ENCODE data around the gene CCP110. TPM values are rescaled to one million over a fixed set of nuclear protein-coding genes. Genes with fewer than 3 reads are reported as not detected.
A peak's percentile ranks its signal among the peaks of the same experiment; 100 is the strongest.

Gene CCP110
- total and polyA plus RNA-seq, 2 of the 13 experiments (the other 11 are each of a cell fraction or from before 2014, with no cell fraction given), result 10.0 to 11.1 TPM

GRCh38 chr16:19523184-19523558 lies 571 bp upstream of the CCP110 start (continued):
- TF ChIP-seq ZNF574 (CRISPR knock-in tag; IDR thresholded peaks at IDR 0.05), result no peak
- no peak for TF ChIP-seq ZNF687 (CRISPR knock-in tag; IDR thresholded peaks at IDR 0.05)
- no peak for TF ChIP-seq XRCC5 (optimal IDR thresholded peaks at IDR 0.05; ENCODE audit: low read length)
- TF ChIP-seq CAMTA2 (CRISPR knock-in tag; IDR thresholded peaks at IDR 0.05; ENCODE audit: borderline replicate concordance), result no peak
- no peak for TF ChIP-seq SP1 (IDR thresholded peaks at IDR 0.05)
- peak; percentile 13; the same call in 1 of the 2 replicates for TF ChIP-seq SP1 (CRISPR knock-in tag; IDR thresholded peaks at IDR 0.05)
- TF ChIP-seq NBN (conservative IDR thresholded peaks at IDR 0.05), result no peak
- 0 out of 2 replicates have a peak, but pooled peaks have one; percentile 82 for TF ChIP-seq SATB2 (CRISPR knock-in tag; IDR thresholded peaks at IDR 0.05)
- no peak for TF ChIP-seq ETV5 (CRISPR knock-in tag; IDR thresholded peaks at IDR 0.05; ENCODE audit: borderline replicate concordance)
- 0 out of 2 replicates have a peak, but pooled peaks have one; percentile 11 for TF ChIP-seq NCOA2 (CRISPR knock-in tag; IDR thresholded peaks at IDR 0.05)
- TF ChIP-seq ZMYM4 (CRISPR knock-in tag; IDR thresholded peaks at IDR 0.05), result no peak
- no peak for TF ChIP-seq ZFP37 (CRISPR knock-in tag; IDR thresholded peaks at IDR 0.05; ENCODE audit: borderline replicate concordance)
- no peak for TF ChIP-seq MTF1 (CRISPR knock-in tag; IDR thresholded peaks at IDR 0.05)
- TF ChIP-seq POGZ (CRISPR knock-in tag; IDR thresholded peaks at IDR 0.05), result no peak
- TF ChIP-seq ZNF800 (CRISPR knock-in tag; IDR thresholded peaks at IDR 0.05), result 0 out of 2 replicates have a peak, but pooled peaks have one; percentile 12
- TF ChIP-seq ZBED4 (CRISPR knock-in tag; IDR thresholded peaks at IDR 0.05; ENCODE audit: borderline replicate concordance), result 0 out of 2 replicates have a peak, but pooled peaks have one; percentile 23
- TF ChIP-seq ZMYM2 (CRISPR knock-in tag; IDR thresholded peaks at IDR 0.05), result peak; percentile 78; the same call in 1 of the 2 replicates
